GM19395 (cell line): Measurements from ENCODE around the gene DUSP16.
"Not testable (repeated sequence)": the region's sequence is repeated elsewhere in the genome, so short reads cannot be mapped to it uniquely, and the experiment has no call there.

ENCODE experiments used
- ATAC-seq: cut with Tn5 transposase; IDR thresholded peaks from one replicate; pipeline ENCODE4 v1.9.1; 2021; ENCODE audit warnings: mild to moderate bottlenecking, moderate library complexity; ENCODE audit not compliant: unreplicated experiment

The DUSP16 gene

GRCh38 chr12:12523229-12523628 is 39.4 kb downstream of the DUSP16 start:
- ATAC-seq, result no peak

- not testable (repeated sequence) for ATAC-seq
Measured at GRCh38 chr12:12522657-12523056, 40.0 kb downstream of the DUSP16 start.

GRCh38 chr12:12521888-12522287 is 40.8 kb downstream of the DUSP16 start:
- ATAC-seq, result no peak

- no peak for ATAC-seq
Measured at GRCh38 chr12:12521044-12521485, 41.6 kb downstream of the DUSP16 start.

- ATAC-seq, result no peak
Measured at GRCh38 chr12:12520273-12520672, 42.4 kb downstream of the DUSP16 start.

- no peak for ATAC-seq
Measured at GRCh38 chr12:12519354-12519998, 43.2 kb downstream of the DUSP16 start.

- no peak for ATAC-seq
Measured at GRCh38 chr12:12518919-12519318, 43.7 kb downstream of the DUSP16 start.

- no peak for ATAC-seq
Measured at GRCh38 chr12:12518464-12518845, 44.2 kb downstream of the DUSP16 start.

- ATAC-seq, result no peak
Measured at GRCh38 chr12:12513416-12514006, 49.2 kb downstream of the DUSP16 start.

- no peak for ATAC-seq
Measured at GRCh38 chr12:12511895-12512711, 50.6 kb downstream of the DUSP16 start.

- no peak for ATAC-seq
Measured at GRCh38 chr12:12511021-12511783, 51.5 kb downstream of the DUSP16 start.

GRCh38 chr12:12510551-12510950 is 52.1 kb downstream of the DUSP16 start:
- no peak for ATAC-seq

GRCh38 chr12:12510141-12510540 is 52.5 kb downstream of the DUSP16 start:
- ATAC-seq, result no peak

GRCh38 chr12:12508612-12509011 is 54.1 kb downstream of the DUSP16 start:
- ATAC-seq, result no peak

- no peak for ATAC-seq
Measured at GRCh38 chr12:12507121-12507520, 55.5 kb downstream of the DUSP16 start.

GRCh38 chr12:12506496-12506890 is 56.2 kb downstream of the DUSP16 start:
- ATAC-seq, result no peak

- ATAC-seq, result peak; percentile 89
Measured at GRCh38 chr12:12505544-12506495, 56.8 kb downstream of the DUSP16 start.

GRCh38 chr12:12503384-12504078 is 59.1 kb downstream of the DUSP16 start:
- no peak for ATAC-seq

- ATAC-seq, result no peak
Measured at GRCh38 chr12:12502815-12503151, 59.9 kb downstream of the DUSP16 start.
